HG03095 (cell line): ENCODE data around the gene NOTCH3.

ENCODE experiments used
- ATAC-seq: cut with Tn5 transposase; IDR thresholded peaks from one replicate; pipeline ENCODE4 v1.9.1; 2021; ENCODE audit warnings: moderate library complexity; ENCODE audit not compliant: unreplicated experiment

The NOTCH3 gene

GRCh38 chr19:15197275-15197941 is 3.4 kb downstream of the NOTCH3 start:
- ATAC-seq, result no peak

- no peak for ATAC-seq
Measured at GRCh38 chr19:15196360-15197005, 4.3 kb downstream of the NOTCH3 start.

DNA sequence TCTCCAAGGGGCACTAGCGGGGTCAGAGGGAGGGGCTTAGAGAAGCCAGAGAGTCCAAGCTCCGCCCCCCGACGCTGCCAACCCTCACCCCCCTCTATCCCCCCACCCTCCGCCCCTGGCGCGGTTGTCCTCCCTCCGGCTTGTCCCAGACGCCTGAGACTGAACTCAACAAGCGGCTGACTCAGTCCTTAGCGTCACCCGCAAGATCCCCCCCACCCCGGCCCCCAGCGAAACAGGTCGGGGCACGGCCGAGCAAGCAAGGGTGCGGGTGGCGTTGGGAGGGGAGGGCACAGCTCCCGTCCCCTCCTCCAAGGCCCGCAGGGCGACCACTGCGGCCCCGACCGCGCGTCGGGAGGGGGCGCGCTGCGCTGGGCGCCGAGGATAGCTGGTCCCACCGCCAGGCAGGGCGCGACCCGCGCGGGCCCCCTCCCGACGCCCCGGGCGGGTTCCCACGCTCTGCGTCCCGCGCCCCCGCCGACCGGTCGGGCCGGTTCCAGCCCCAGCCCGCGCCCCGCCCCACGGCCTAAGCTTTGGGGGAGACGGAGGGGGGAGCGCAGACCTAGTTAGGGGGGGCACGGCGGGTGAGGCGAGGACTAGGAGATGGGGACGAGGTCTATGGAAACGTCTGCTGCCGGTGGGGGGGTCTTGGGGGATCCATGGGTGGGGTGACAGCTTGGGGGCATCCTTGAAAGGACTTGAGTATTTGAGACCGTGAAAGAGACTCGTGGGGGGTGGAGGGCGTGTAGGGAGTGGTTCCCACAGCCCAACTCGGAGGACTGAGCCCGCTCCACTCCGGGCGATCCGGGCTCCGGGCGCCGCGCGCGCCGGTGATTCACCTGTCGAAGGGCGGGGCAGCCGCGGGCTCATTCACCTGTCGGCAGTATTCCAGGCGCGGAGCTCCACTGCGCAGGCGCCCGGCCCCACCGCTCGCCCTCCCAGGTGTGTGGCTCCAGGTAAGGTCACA is 5.1 kb downstream of the NOTCH3 start:
- ATAC-seq, result no peak

GRCh38 chr19:15194938-15195337 is 5.9 kb downstream of the NOTCH3 start:
- ATAC-seq, result no peak

DNA sequence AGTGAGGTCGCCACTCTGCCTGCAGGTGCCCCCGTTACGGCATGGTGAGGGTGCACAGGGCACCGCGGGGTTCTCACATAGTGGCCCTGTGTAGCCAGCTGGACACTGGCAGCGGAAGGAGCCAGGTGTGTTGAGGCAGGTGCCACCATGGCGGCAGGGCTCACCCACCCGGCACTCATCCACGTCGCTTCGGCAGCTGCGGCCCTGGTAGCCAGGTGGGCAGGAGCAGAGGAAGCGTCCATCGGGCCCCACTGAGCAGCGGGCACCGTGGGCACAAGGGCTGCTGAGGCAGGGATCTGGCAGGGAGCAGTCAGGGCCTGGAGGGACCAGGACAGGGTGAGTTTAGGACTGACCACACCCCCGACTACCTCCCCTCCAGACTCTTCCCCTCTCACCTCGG is 8.8 kb downstream of the NOTCH3 start:
- no peak for ATAC-seq

GRCh38 chr19:15191514-15191913 is 9.3 kb downstream of the NOTCH3 start:
- no peak for ATAC-seq

DNA sequence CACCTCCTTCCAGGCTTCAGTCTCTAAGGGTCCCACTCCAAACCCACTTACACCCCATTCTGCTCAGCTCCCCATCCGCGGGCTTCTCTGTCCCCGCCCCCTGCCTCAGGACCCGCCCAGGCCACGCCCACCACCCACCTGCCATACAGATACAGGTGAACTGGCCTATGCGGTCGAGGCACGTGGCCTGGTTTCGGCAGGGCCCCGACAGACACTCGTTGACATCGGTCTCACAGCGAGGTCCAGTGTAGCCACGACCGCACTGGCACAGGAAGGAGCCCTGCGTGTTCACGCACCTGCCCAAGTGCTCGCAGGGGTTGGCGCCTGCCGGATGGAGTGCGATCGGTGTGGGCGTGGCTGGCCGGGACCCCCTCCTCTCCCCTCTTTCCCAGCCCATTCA is 11.9 kb downstream of the NOTCH3 start:
- no peak for ATAC-seq

DNA sequence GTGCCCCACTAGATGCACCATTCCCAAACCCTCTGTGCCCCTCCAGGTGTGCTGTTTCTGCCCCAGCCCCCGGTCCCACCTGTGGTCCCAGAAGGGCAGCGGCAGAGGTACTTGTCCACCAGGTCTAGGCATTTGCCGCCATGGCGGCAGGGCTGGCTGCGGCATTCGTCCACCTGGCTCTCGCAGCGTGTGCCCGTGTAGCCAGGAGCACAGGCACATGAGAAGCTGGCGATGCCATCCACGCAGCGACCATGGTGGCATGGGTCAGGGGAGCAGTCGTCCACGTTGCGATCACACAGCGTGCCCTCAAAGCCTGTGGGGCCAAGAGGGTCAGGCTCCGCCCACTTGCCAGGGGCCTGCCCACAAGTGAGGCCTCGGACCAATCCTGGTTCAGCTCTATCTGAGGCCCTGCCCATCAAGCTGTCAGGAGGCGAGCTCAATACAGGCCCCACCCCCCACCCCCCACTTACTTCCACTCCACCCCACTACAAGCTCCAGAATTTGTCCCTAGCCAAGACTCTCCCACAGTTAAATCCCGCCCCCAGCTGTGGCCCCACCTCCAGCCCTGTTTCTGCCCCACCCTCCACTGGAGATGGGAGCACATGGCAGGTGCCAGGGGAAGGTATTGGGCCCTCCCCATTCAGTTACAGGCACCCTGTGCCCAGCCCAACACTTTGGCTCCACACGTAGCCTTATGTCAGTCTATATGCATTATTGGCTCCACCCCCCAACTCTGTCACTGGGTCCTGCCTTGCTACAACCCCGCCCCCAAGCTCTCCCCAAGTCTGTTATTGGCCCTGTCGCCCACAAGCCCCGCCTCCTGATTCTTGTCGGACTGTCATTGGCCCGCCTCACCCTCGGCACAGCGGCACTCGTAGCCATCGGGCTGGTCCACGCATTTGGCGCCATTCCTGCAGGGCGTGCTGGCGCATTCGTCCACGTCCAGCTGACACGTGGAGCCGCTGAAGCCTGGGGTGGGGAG is 13.5 kb downstream of the NOTCH3 start:
- no peak for ATAC-seq

DNA sequence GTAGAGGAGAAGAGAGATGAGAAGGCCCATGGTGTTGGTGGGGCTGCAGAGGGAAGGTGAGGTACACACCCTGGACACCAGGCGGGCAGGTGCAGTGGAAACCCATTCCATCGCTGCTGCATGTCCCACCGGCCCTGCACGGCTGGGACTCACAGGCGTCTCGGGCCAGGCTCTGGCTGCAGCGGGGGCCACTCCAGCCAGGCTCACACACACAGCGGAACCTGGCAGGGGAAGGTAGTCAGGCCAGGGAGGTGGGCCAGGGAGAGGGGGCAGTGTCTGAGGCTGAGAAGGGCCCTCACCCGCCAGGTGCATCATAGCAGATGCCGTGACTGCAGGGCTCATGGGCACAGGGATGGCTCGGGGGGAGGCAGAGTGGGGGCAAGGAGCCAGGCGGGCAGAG is 15.6 kb downstream of the NOTCH3 start:
- no peak for ATAC-seq

GRCh38 chr19:15184776-15185175 is 16.0 kb downstream of the NOTCH3 start:
- no peak for ATAC-seq

DNA sequence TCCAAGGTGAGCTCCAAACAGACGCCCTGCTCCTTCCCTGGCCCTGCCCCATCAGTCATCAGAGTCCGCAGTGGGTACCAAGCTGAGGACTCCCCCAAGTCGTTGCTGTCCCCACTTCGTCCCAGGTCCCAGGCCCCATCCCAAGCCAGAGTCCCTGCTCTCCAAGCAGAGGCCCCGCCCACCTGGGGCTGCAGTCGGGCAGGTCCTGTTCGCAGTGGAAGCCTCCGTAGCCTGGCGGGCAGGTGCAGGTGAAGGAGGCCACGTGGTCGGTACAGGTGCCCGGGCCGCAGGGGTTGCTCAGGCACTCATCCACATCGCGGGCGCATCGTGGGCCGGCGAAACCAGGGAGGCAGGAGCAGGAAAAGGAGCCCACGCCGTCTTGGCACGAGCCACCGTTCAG is 19.4 kb downstream of the NOTCH3 start:
- ATAC-seq, result no peak

DNA sequence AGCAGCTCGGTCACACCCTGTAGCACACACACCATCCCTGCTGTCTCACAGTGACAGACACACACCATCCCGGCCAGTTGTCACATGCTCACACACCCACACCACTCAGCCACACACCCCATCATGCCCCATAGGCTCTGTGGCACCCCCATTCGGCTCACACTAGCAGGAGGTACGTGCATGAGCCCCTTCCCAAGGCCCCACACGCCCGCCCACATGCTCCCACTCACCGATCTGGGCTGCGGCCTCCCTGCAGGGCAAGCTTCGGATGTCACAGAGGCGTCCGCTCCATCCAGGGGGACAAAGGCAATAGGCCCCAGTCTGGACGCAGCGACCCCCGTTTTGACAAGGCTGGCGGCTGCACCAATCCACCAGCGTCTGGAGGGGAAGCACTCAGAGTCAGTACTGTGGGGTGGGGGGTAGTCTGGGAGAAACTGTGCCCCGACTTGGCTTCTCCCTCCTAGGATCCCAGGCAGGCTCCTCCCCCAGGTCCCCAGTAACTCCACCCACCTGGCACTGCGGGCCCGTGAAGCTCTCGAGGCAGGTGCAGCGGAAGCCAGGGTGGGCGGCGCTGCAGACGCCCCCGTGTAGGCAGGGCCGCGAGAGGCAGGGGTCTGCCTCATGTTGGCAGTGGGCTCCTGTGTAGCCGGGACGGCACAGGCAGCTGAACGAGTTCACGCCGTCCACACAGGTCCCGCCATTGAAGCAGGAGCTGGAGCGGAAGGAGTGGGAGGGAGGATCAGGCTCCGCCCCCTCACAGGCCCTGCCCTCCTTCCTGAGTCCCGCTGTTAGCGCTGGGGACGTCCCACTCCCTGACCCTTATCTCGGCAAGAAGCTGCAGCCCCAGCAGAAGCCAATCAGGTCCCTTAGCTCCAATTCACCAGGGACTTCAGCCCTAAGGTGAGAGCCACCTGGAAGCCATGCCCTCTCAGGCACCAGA is 20.1 kb downstream of the NOTCH3 start:
- ATAC-seq, result no peak

GRCh38 chr19:15178629-15179308 is 22.0 kb downstream of the NOTCH3 start:
- no peak for ATAC-seq

GRCh38 chr19:15177269-15178116 is 23.3 kb downstream of the NOTCH3 start:
- no peak for ATAC-seq

DNA sequence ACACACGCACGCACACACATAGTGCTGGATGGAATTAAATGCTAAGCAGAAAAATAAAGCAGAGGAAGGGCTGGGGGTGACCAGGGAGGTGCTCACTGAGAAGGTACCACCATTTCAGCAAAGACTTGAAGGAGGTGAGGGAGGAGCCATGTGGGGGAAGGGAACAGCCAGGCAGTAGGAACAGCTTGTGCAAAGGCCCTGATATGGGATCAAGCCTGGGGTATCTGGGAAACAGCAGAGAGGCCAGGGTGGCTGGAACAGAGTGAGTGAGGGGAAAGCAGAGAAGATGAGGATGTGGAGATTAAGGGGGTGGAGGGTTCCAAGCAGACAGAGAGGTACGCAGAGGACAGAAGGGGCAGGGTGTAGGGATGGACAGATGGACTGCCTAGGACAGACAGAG is 25.2 kb downstream of the NOTCH3 start:
- no peak for ATAC-seq

DNA sequence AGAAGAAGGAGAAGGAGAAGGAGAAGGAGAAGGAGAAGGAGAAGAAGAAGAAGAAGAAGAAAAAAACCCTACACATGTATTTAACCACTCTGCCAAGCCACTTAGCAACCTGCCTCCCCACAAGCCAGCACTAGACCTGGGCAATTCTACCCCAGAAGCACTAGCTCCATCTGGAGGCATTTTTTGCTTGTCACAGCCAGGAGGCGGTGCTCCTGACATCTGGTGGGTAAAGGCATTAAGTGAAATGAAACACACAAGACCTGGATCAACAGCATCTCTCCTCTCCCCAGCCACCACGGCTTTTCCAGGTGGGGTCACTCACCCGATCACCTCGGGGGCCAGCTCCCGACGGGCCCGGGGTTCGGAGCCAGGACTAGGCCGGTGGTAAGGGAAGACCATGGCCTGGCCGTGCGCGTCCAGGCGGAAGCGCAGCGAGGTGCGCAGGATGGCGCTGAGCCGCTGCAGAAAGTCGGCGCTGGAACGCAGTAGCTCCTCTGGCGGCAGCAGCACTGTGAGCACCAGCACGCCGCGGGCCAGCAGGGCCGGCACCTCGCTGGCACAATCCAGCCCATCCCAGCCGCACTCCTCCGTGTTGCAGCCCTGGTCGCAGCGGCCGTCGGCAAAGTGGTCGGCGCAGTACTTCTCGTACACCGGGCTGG is 26.9 kb downstream of the NOTCH3 start:
- ATAC-seq, result no peak

GRCh38 chr19:15170345-15170744 is 30.4 kb downstream of the NOTCH3 start:
- no peak for ATAC-seq
